ENCODE measurements around the gene KLHL36. TPM values are rescaled to one million over a fixed set of nuclear protein-coding genes. Genes with fewer than 3 reads are reported as not detected.
"Not testable (repeated sequence)": the region's sequence is repeated elsewhere in the genome, so short reads cannot be mapped to it uniquely, and the experiment has no call there.

Gene KLHL36
- polyA plus RNA-seq, 4 donors: 22.4 to 34.5 (median 29.4) TPM

GRCh38 chr16:84667600-84668309 is 19.4 kb downstream of the KLHL36 start:
- DNase-seq (ENCODE audit: low read depth in 4 of 4, low spot score in 2 of 4): no peak

GRCh38 chr16:84670063-84670462 is 21.8 kb downstream of the KLHL36 start:
- DNase-seq (ENCODE audit: low read depth in 4 of 4, low spot score in 2 of 4): no peak

- no peak for DNase-seq (ENCODE audit: low read depth in 4 of 4, low spot score in 2 of 4)
Observed at GRCh38 chr16:84672276-84673202, 24.2 kb downstream of the KLHL36 start.

DNA sequence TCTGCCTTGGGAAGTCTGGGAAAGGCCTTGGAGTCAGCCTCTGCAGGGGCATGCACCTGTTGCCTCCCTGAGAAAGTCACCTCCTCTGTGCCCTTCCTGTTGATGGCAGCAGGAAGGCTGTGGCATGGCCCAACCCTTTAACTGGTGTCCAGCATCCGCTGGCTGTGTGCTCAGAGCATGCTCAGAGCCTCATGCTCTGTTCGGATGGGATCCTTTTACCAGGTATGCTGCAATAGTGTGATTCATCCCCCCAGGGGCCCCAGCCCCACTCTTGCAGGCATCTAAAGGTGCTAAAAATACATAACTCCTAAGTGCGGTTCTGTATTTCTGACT is 24.9 kb downstream of the KLHL36 start:
- no peak for DNase-seq (ENCODE audit: low read depth in 4 of 4, low spot score in 2 of 4)

DNA sequence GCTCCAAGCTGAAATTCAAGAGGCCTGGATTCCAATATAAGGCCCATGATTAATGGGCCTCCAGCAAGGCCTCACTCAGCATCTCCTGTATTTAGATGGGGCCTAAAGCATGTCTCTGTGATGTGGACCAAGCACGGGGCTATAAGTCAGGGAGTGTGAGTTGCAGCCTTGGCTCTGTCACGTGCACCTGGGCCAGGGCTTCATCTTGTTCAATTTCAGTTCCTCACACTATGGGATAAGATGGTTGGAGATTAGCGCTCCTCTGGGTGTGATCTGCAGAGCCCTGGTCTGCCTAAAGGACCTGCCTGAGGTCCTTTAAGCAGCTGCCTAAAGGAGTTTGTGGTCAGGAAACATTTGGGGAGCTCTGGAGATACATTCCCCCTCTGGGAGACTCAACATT is 25.2 kb downstream of the KLHL36 start:
- no peak for DNase-seq (ENCODE audit: low read depth in 4 of 4, low spot score in 2 of 4)

DNA sequence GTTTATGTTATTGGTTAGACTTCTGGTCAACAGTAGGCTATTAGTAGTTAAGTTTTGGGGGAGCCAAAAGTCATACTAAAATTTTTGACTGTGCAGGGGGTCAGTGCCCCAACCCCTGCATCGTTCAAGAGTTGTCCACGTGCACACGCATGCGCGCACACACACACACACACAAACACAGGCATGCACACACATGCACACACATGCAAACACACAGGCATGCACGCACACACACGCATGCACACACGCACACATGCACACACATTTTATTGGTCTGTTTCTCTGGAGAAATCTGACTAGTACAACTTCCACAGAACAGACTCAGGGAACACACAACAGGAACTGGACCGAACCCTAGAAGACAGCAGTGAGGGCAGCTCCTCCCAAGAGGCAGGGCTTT is 27.1 kb downstream of the KLHL36 start:
- no peak for DNase-seq (ENCODE audit: low read depth in 4 of 4, low spot score in 2 of 4)

DNA sequence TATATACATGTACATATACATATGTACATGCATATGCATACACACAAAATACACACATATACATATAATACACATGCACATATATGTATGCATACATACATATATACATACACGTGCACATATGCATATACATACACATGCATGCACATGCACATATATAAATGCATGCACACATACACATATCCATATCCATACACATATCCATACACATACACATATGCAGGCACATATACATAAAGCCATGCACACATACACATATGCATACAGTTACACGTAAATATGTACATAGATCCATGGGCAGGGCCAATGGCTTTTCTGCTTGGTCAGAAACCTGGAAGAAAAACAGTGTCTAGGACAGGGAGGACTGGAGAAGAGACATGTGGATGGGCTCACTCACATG is 27.6 kb downstream of the KLHL36 start:
- no peak for DNase-seq (ENCODE audit: low read depth in 4 of 4, low spot score in 2 of 4)

GRCh38 chr16:84677017-84677803 is 28.9 kb downstream of the KLHL36 start:
- DNase-seq (ENCODE audit: low read depth in 4 of 4, low spot score in 2 of 4): no peak

DNA sequence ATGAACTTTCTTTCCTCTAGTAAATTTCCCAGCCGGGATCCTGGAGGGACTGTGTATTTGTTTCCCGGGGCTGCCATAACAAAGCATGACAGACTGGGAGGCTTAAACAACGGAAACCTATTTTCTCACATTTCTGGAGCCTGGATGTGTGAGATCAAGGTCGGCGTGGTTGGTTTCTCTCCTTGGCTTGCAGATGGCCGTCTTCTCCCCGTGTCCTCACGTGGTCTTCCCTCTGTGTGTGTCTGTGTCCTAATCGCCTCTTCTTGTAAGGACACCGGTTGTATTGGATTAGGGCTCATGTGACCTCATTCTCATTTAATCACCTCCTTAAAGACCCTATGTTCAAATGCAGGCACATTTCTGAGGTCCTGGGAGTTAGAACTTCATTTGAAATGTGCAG is 29.5 kb downstream of the KLHL36 start:
- no peak for DNase-seq (ENCODE audit: low read depth in 4 of 4, low spot score in 2 of 4)

DNA sequence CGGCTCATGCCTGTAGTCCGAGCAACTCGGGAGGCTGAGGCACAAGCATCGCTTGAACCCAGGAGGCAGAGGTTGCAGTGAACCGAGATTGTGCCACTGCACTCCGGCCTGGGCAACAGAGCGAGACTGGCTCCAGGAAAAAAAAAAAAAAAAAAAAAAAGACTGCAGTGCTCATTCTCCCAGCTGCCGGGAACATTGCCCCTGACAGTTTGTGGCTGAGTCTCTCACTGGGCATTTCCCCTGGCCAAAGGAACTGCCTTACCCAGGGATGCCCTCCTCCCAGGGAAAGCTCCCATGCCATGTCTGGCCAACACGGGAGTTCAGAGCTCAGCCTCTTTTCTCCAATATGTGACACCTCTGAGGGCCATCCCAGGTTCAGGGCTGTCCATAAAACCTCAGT is 30.2 kb downstream of the KLHL36 start:
- no peak for DNase-seq (ENCODE audit: low read depth in 4 of 4, low spot score in 2 of 4)

- no peak for DNase-seq (ENCODE audit: low read depth in 4 of 4, low spot score in 2 of 4)
Observed at GRCh38 chr16:84680165-84680842, 32.0 kb downstream of the KLHL36 start.

DNA sequence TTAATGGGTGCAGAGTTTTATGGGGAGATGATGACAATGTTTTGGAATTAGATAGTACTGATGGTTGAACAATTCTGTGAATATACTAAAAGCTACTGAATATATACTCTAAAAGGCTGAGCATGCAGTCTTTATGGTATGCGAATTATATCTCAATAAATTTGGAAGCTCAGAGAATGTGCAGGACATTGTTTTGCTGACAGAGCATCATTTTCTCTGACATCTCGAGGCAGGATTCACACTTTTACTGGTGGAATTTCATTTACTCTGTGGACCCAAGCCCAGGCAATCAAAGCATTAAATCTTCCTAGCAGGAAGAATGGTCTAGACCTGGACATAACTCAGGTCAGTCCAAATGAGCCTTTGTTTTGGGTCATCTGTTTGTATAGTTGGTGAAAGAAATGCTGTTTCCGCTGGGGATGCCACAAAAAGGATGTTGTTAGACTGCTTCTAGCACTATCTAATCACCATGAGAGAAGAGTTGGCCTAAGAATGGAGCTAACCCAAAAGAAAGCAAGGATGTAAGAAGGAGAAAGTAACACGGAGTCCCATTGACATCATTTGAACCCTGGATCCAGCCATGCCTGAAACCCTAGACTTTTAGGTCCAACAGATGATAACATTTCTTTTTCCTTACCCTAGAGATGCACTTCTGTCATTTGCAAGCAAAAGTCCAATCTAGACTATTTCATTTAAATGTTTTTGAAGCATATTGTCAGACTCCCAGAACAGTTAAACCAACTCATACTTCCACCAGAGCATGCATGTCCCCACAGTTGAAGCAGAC is 32.7 kb downstream of the KLHL36 start:
- no peak for DNase-seq (ENCODE audit: low read depth in 4 of 4, low spot score in 2 of 4)

DNA sequence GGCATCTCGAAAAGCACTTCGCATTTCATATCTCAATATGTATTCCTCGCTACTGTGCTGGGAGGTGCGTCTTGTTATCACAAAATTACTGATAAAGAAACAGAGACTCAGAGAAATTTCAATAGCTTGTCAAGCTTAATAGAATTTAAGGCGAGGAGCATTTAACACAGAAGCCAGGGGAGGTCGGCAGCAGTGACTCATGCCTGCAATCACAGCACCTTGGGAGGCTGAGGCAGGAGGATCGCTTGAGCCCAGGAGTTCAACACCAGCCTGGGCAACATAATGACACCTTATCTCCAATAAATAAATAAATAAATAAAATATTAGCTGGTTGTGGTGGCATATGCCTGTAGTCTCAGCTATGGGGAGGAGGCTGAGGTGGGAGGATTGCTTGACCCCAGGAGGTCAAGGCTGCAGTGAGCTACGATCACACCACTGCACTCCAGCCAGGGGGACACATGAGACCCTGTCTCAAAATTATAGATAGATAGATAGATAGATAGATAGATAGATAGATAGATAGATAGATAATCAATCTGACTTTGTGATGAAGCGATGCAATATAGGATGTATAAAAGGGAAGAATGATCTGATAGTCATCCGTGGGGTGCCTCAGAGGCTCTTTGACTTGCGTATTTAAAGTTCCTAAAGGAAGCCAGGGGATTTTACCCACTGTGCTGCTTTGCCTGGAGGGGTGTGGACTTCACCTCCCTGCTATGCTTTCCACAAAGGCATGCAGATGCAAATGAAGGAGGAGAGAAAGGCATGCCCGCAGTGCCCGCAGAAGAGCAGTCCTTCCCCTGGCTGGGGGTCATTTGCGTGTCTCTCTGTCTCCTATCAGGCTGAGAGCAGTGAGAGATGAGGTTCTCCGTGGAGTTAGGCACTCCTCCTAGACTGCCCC is 35.6 kb downstream of the KLHL36 start:
- no peak for DNase-seq (ENCODE audit: low read depth in 4 of 4, low spot score in 2 of 4)

GRCh38 chr16:84684592-84684965 is 36.3 kb downstream of the KLHL36 start:
- no peak for DNase-seq (ENCODE audit: low read depth in 4 of 4, low spot score in 2 of 4)

DNA sequence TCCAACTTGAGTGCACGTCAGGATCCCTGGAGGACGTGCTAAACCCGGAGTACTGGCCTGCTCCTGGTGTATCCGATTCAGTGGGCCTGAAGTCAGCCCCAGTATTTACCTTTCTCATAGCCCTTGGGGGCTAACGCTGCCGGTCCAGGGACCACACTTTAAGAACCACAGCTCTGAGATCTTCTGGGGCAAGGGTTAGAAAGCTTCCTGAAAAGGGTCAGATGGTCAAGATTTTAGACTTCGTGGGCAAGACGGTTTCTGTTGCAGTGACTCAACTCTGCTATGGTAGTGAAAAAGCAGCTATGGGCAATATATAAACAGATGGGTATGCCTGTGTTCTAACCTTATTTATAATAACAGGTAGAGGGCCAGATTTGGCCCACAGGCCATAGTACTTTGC is 36.9 kb downstream of the KLHL36 start:
- DNase-seq (ENCODE audit: low read depth in 4 of 4, low spot score in 2 of 4): no peak

GRCh38 chr16:84686707-84687298 is 38.5 kb downstream of the KLHL36 start:
- no peak for DNase-seq (ENCODE audit: low read depth in 4 of 4, low spot score in 2 of 4)

GRCh38 chr16:84687715-84688114 is 39.4 kb downstream of the KLHL36 start:
- DNase-seq (ENCODE audit: low read depth in 4 of 4, low spot score in 2 of 4): no peak

- DNase-seq (ENCODE audit: low read depth in 4 of 4, low spot score in 2 of 4): not testable (repeated sequence)
Observed at GRCh38 chr16:84688163-84688562, 39.9 kb downstream of the KLHL36 start.

GRCh38 chr16:84689111-84689510 is 40.8 kb downstream of the KLHL36 start:
- no peak for DNase-seq (ENCODE audit: low read depth in 4 of 4, low spot score in 2 of 4)

All from left renal cortex interstitium (tissue), 4 donors.